H1 (cell line): ENCODE data around the gene KDM5A. TPM values are rescaled to one million over a fixed set of nuclear protein-coding genes. Genes with fewer than 3 reads are reported as not detected.

ENCODE experiments used
- CTCF ChIA-PET: fragments of 300-600 bp; sonication (Branson Sonifier 250); formaldehyde crosslinking; loops from one replicate; lab custom pipeline; 2021; ENCODE audit not compliant: partially characterized antibody; lab: Charles Lee
- POLR2A ChIA-PET: fragments of 300-600 bp; sonication (Branson Sonifier 250); formaldehyde crosslinking; loops from one replicate; lab custom pipeline; 2021; ENCODE audit warnings: inconsistent platforms; ENCODE audit not compliant: partially characterized antibody; lab: Charles Lee
- DNase-seq, 2 experiments: peaks; one replicate each; pipeline versions ENCODE4 v3.0.0 to v3.0.0-alpha.2; 2010 to 2022; ENCODE audit warnings: low spot score in 2 of 2, low read depth in 1 of 2, mixed read lengths in 1 of 2
- FAIRE-seq: peaks from 2 replicates; lab custom pipeline; 2011; peaks lifted over from hg19 to GRCh38; lab: Jason Lieb, UNC
- H2AFZ ChIP-seq: 2 replicates; pipeline ENCODE4 v1.8.1; 2012; ENCODE audit warnings: low read length, inconsistent platforms
- H2AK5ac ChIP-seq: 2 replicates; pipeline ENCODE4 v1.6.1; 2013; ENCODE audit warnings: low read depth, low read length
- H2BK120ac ChIP-seq: replicated peaks from 2 replicates; pipeline ENCODE3; 2013; ENCODE audit warnings: low read depth, low read length, inconsistent platforms
- H2BK12ac ChIP-seq: 2 replicates; pipeline ENCODE4 v1.6.1; 2013; ENCODE audit warnings: low read depth, low read length
- H2BK15ac ChIP-seq: 2 replicates; pipeline ENCODE4 v1.6.1; 2013; ENCODE audit warnings: low read length
- H2BK20ac ChIP-seq: 2 replicates; pipeline ENCODE4 v1.6.1; 2013; ENCODE audit warnings: low read length
- H2BK5ac ChIP-seq: 2 replicates; pipeline ENCODE4 v1.6.1; 2013; ENCODE audit warnings: low read depth, low read length
- H3K14ac ChIP-seq: 2 replicates; pipeline ENCODE4 v1.6.1; 2013; ENCODE audit warnings: inconsistent platforms; ENCODE audit not compliant: insufficient read length
- H3K18ac ChIP-seq: 2 replicates; pipeline ENCODE4 v1.6.1; 2013; ENCODE audit warnings: low read length; ENCODE audit errors: extremely low read depth
- H3K23ac ChIP-seq: 2 replicates; pipeline ENCODE4 v1.6.1; 2013; ENCODE audit warnings: inconsistent platforms; ENCODE audit not compliant: insufficient read length
- H3K23me2 ChIP-seq: 2 replicates; pipeline ENCODE4 v1.6.1; 2013; ENCODE audit warnings: low read depth, low read length
- H3K27ac ChIP-seq: 2 replicates; pipeline ENCODE4 v1.6.1; 2011; ENCODE audit warnings: low read depth, low read length, inconsistent platforms
- H3K27me3 ChIP-seq, 4 experiments: replicated peaks in 1 of 4; 1 replicate in 1 of 4; 2 replicates in 3 of 4; pipeline versions ENCODE4 v1.6.1 to v1.8.1; 2011 to 2013; ENCODE audit warnings: low read length in 3 of 4, mild to moderate bottlenecking in 3 of 4, inconsistent platforms in 2 of 4, mixed read lengths in 2 of 4, moderate library complexity in 1 of 4; ENCODE audit not compliant: control insufficient read depth in 3 of 4, insufficient read depth in 3 of 4; ENCODE audit errors: extremely low read depth in 1 of 4
- H3K36me3 ChIP-seq, 4 experiments: 2 replicates each; pipeline versions ENCODE4 v1.6.1 to v1.8.1; 2011 to 2013; ENCODE audit warnings: mild to moderate bottlenecking in 4 of 4, low read length in 3 of 4, moderate library complexity in 2 of 4, control low read depth in 1 of 4, inconsistent platforms in 1 of 4; ENCODE audit not compliant: insufficient read depth in 4 of 4, control insufficient read depth in 2 of 4
- H3K4ac ChIP-seq: replicated peaks from 2 replicates; pipeline ENCODE3; 2013; ENCODE audit warnings: low read length, low read depth, mixed read lengths, inconsistent platforms; ENCODE audit not compliant: insufficient read length
- H3K4me1 ChIP-seq, 4 experiments: replicated peaks in 1 of 4; 1 replicate in 1 of 4; 2 replicates in 3 of 4; pipeline versions ENCODE4 v1.6.1 to v1.8.1; 2011 to 2013; ENCODE audit warnings: low read length in 3 of 4, inconsistent platforms in 2 of 4, mixed read lengths in 1 of 4; ENCODE audit not compliant: insufficient read depth in 4 of 4, control insufficient read depth in 3 of 4
- H3K4me2 ChIP-seq, 2 experiments: 2 replicates each; pipeline versions ENCODE4 v1.6.1 to v1.8.1; 2011 to 2013; ENCODE audit warnings: low read depth in 2 of 2, low read length in 2 of 2, control low read depth in 1 of 2, inconsistent platforms in 1 of 2, mild to moderate bottlenecking in 1 of 2; ENCODE audit not compliant: insufficient read depth in 1 of 2
- H3K4me3 ChIP-seq, 4 experiments: fragments of 200-600, 300-600 bp in 1 of 4; sonication (generic), shearing (Covaris generic), sonication (Bioruptor Twin) in 1 of 4; 2 replicates each; pipeline versions ENCODE4 v1.5.1 to v1.8.1; 2011 to 2016; ENCODE audit warnings: low read length in 4 of 4, low read depth in 3 of 4, control low read depth in 2 of 4, inconsistent platforms in 2 of 4, mild to moderate bottlenecking in 2 of 4, mixed read lengths in 1 of 4, moderate library complexity in 1 of 4; ENCODE audit not compliant: insufficient read depth in 2 of 4; ENCODE audit errors: extremely low read depth in 1 of 4
- H3K56ac ChIP-seq: replicated peaks from 2 replicates; pipeline ENCODE3; 2013; ENCODE audit warnings: low read depth, mild to moderate bottlenecking, mixed read lengths, low read length, inconsistent platforms; ENCODE audit not compliant: insufficient read length
- H3K79me1 ChIP-seq: 2 replicates; pipeline ENCODE4 v1.6.1; 2013; ENCODE audit warnings: low read depth, low read length, control low read depth
- H3K79me2 ChIP-seq, 2 experiments: 2 replicates each; pipeline versions ENCODE4 v1.6.1 to v1.8.1; 2012 to 2013; ENCODE audit warnings: low read length in 2 of 2, mild to moderate bottlenecking in 2 of 2, inconsistent platforms in 1 of 2; ENCODE audit not compliant: insufficient read depth in 2 of 2, control insufficient read depth in 1 of 2
- H3K9ac ChIP-seq, 4 experiments: replicated peaks in 1 of 4; 1 replicate in 1 of 4; 2 replicates in 3 of 4; pipeline versions ENCODE4 v1.6.1 to v1.8.1; 2011 to 2013; ENCODE audit warnings: low read depth in 3 of 4, low read length in 3 of 4, control low read depth in 2 of 4, mild to moderate bottlenecking in 2 of 4, moderate library complexity in 2 of 4, inconsistent platforms in 1 of 4; ENCODE audit errors: extremely low read depth in 1 of 4
- H3K9me3 ChIP-seq, 2 experiments: 2 replicates each; pipeline versions ENCODE4 v1.6.1 to v1.8.1; 2012 to 2013; ENCODE audit warnings: mild to moderate bottlenecking in 2 of 2, moderate library complexity in 2 of 2, control low read depth in 1 of 2, inconsistent platforms in 1 of 2, low read depth in 1 of 2, low read length in 1 of 2, mixed read lengths in 1 of 2; ENCODE audit not compliant: insufficient read depth in 2 of 2
- H4K20me1 ChIP-seq, 2 experiments: replicated peaks in 1 of 2; 2 replicates each; pipeline versions ENCODE3 to v1.8.1; 2011 to 2013; ENCODE audit warnings: inconsistent platforms in 2 of 2, low read length in 2 of 2, mild to moderate bottlenecking in 1 of 2; ENCODE audit not compliant: insufficient read depth in 2 of 2, control insufficient read depth in 1 of 2
- H4K5ac ChIP-seq: 2 replicates; pipeline ENCODE4 v1.6.1; 2013; ENCODE audit warnings: low read length, low read depth, mixed read lengths, inconsistent platforms; ENCODE audit not compliant: insufficient read length
- H4K8ac ChIP-seq: 2 replicates; pipeline ENCODE4 v1.8.0; 2013; ENCODE audit warnings: mild to moderate bottlenecking, moderate library complexity, low read length, inconsistent platforms; ENCODE audit not compliant: insufficient read depth; ENCODE audit errors: extremely low read depth
- H4K91ac ChIP-seq: replicated peaks from 2 replicates; pipeline ENCODE3; 2013; ENCODE audit warnings: low read length, mixed read lengths, inconsistent platforms; ENCODE audit not compliant: insufficient read length
- CEBPB ChIP-seq: IDR thresholded peaks from 2 replicates; pipeline ENCODE4 v1.6.1; 2012; ENCODE audit warnings: low read depth, low read length
- CHD2 ChIP-seq: IDR thresholded peaks from 2 replicates; pipeline ENCODE4 v1.6.1; 2012; ENCODE audit warnings: low read length, improper control_type of control experiment
- POLR2A ChIP-seq, 2 experiments: IDR thresholded peaks; 1 replicate in 1 of 2; 2 replicates in 1 of 2; pipeline ENCODE4 v1.6.1; 2011; ENCODE audit warnings: low read depth in 2 of 2, low read length in 2 of 2, mild to moderate bottlenecking in 2 of 2; ENCODE audit errors: control extremely low read depth in 1 of 2
- RBBP5 ChIP-seq: IDR thresholded peaks from 2 replicates; pipeline ENCODE4 v1.7.1; 2012; ENCODE audit warnings: low read depth, mild to moderate bottlenecking, inconsistent platforms, low read length, moderate library complexity, borderline replicate concordance
- SAP30 ChIP-seq: fragments of 300-600 bp; sonication (generic); IDR thresholded peaks from 2 replicates; pipeline ENCODE4 v1.7.1; 2012; ENCODE audit warnings: low read length, moderate library complexity, mild to moderate bottlenecking, inconsistent platforms; ENCODE audit not compliant: insufficient read depth, insufficient replicate concordance
- SIX5 ChIP-seq: IDR thresholded peaks from 2 replicates; pipeline ENCODE4 v1.6.1; 2011; ENCODE audit warnings: mild to moderate bottlenecking, low read depth, low read length
- SP4 ChIP-seq: IDR thresholded peaks from 2 replicates; pipeline ENCODE4 v1.6.1; 2012; ENCODE audit warnings: low read length, inconsistent platforms
- TAF1 ChIP-seq: IDR thresholded peaks from 2 replicates; pipeline ENCODE4 v1.6.1; 2011; ENCODE audit warnings: mild to moderate bottlenecking, low read depth, low read length
- TBP ChIP-seq: IDR thresholded peaks from 2 replicates; pipeline ENCODE4 v1.6.1; 2011; ENCODE audit warnings: low read depth, low read length, improper control_type of control experiment
- WGBS, 2 experiments: shearing (Covaris generic) in 1 of 2; methylation state at CpG; one replicate each; pipeline versions ENCODE4 v1.1.6 to v1.1.7; 2013 to 2015; ENCODE audit warnings: low lambda C conversion rate in 2 of 2, mixed read lengths in 2 of 2, inconsistent platforms in 1 of 2, low coverage in 1 of 2, missing lambda C conversion rate in 1 of 2; ENCODE audit not compliant: insufficient replicate concordance in 2 of 2, insufficient coverage in 1 of 2, insufficient read length in 1 of 2; ENCODE audit errors: extremely low coverage in 1 of 2, missing lambda C conversion rate in 1 of 2; 5-methylcytosine and 5-hydroxymethylcytosine counted together
- polyA plus RNA-seq, 7 experiments: library from polyadenylated mRNA; depleted of rRNA in 3 of 7; stranded (reverse) in 5 of 7; unstranded in 2 of 7; fragments of >200 nt in 5 of 7; fragments of 200-250 nt in 2 of 7; gene quantifications; 1 replicate in 5 of 7; 2 replicates in 1 of 7; 4 replicates in 1 of 7; pipeline versions ENCODE4 v1.2.1 to v1.2.3, GENCODE V29; 2011 to 2013; ENCODE audit warnings: missing spikeins in 2 of 7, mixed read lengths in 2 of 7
- total RNA-seq: library from RNA; stranded (reverse); fragmentation: NEBNext Ultra II Directional; extraction: Animal tissue kit (Norgen Biotek cat#: 25700); gene quantifications from 2 replicates; pipeline ENCODE4 v1.2.1, GENCODE V29; 2021
- TF ChIP-seq, protein P1 (sequence below): IDR thresholded peaks from 2 replicates; pipeline ENCODE4 v1.6.1; 2012; ENCODE audit warnings: low read length, inconsistent platforms

Gene KDM5A
- total and polyA plus RNA-seq, 2 of the 8 experiments (the other 6 are each of a cell fraction or from before 2014, with no cell fraction given) = 6.3 to 36.9 TPM

DNA sequence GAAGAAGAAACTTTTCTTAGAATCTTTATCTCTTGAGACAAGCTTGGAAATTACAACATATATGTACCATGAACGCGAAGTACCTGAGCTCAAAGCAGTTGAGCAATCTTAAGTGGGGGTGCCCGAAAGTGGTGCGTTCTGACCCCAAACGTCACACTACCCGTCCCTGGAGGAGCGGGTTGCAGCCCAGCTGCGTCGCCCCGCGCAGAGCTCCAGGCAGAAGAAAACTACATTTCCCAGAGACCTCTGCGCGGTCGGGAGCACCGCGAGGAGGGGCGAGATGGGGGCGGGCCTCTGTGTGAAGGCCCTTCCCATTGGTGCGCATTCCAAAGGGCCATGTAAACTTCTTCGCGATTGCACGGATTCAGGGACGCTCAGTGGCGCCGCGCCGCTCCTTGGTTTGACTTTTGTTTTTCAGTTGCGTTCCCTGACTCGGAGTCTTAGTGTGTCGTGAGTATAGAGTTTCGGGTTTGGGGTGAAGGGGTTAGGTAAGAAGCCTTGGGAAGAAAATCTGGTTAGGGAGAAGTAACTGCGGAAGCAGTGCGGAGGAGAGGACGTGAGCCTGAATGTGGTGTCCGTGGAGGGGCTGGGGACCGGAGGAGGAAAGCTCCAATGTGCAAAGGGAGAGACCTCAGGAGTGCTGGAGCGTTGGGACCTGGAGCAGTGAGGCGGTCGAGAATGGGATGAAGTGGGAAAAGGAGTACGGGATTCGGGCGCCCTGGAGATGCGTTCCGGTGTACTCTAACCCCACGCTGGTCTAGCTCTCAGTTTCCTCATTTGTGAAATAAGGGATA is 12.3 kb upstream of the KDM5A start, which contains the start of gene CCDC77:
TSS of gene CCDC77 (plus strand) at position 410 of the 794 bp plus-strand sequence. CDS start 7,740 bp downstream, outside the sequence.
- peak within 1 kb of the TSS; percentile 75 to 96 (median 84) for H3K9ac ChIP-seq
- H4K8ac ChIP-seq = peak within 1 kb of the TSS; percentile 81; the same call in 1 of the 2 replicates
- H2AFZ ChIP-seq = peak within 1 kb of the TSS; percentile 47
- H4K91ac ChIP-seq = no peak within 1 kb of the TSS
- WGBS, 2 experiments = 0% methylated on average over 45 of the region's 45 CpGs; no CpG with 5 or more reads in 1 of the 2 experiments
- H2BK5ac ChIP-seq = peak within 1 kb of the TSS; percentile 71
- peak within 1 kb of the TSS; percentile 70; the same call in 1 of the 2 replicates for H2BK12ac ChIP-seq
- H3K4me2 ChIP-seq = peak within 1 kb of the TSS; percentile 79 to 82
- peak within 1 kb of the TSS; percentile 54 for H3K27ac ChIP-seq
- H2AK5ac ChIP-seq = no peak within 1 kb of the TSS
- FAIRE-seq (peak; percentile 55), DNase-seq (peak; percentile 80 to 96)
- no peak within 1 kb of the TSS for H2BK120ac ChIP-seq
- H3K4me1 ChIP-seq = no peaks in the 10 kb centered on the region; a peak in 1 of 7 replicates
- H3K14ac ChIP-seq = no peak within 1 kb of the TSS
- H3K27me3 ChIP-seq = no peaks in the 10 kb centered on the region
- H2BK20ac ChIP-seq = no peak within 1 kb of the TSS
- no peak within 1 kb of the TSS for H3K23ac ChIP-seq
- no peak within 1 kb of the TSS for H3K4ac ChIP-seq
- no peaks in the 10 kb centered on the region for H3K9me3 ChIP-seq
- H3K56ac ChIP-seq = no peak within 1 kb of the TSS
- H4K20me1 ChIP-seq = peaks cover 0 to 3% of the 10 kb centered on the region in 2 experiments
- peak within 1 kb of the TSS; percentile 80; the same call in 1 of the 2 replicates for H3K18ac ChIP-seq
- H3K23me2 ChIP-seq = 0 out of 2 replicates have a peak, but pooled peaks cover 3% of the 10 kb centered on the region
- peaks cover 0 to 37% of the 10 kb centered on the region in 2 experiments; a peak in 3 of 4 replicates for H3K79me2 ChIP-seq
- H3K36me3 ChIP-seq = peaks cover 2 to 12% (median 4%) of the 10 kb centered on the region in 4 experiments; a peak in 6 of 8 replicates
- no peak within 1 kb of the TSS for H4K5ac ChIP-seq
- ChIA-PET POLR2A (interaction anchor here (0.6 to 5.0 kb wide), 9 partner anchors 10 to 50 kb away, joined by 3 to 73 read pairs (median 4); partner anchors contain the start of gene KDM5A), CTCF (interaction anchor here (0.7 to 1.7 kb wide), 6 partner anchors 12 to 144 kb away, joined by 3 to 5 read pairs (median 4); partner anchors contain the start of gene KDM5A)
- H3K79me1 ChIP-seq = peaks cover 4% of the 10 kb centered on the region
- H2BK15ac ChIP-seq = no peak within 1 kb of the TSS
- H3K4me3 ChIP-seq = peak within 1 kb of the TSS; percentile 81 to 99 (median 86)
- peak; percentile 86 for TF ChIP-seq SIX5
- TF ChIP-seq SAP30 = no peak
- TF ChIP-seq CEBPB = peak; percentile 62; the same call in 1 of the 2 replicates
- peak; percentile 80 for TF ChIP-seq TBP
- peak; percentile 45 to 91 for TF ChIP-seq POLR2A (IDR thresholded peaks at IDR 0.05; ENCODE audit: control extremely low read depth in 1 of 2, low read depth in 2 of 2, low read length in 2 of 2)
- peak; percentile 83 for TF ChIP-seq TAF1
- TF ChIP-seq, protein P1, sequence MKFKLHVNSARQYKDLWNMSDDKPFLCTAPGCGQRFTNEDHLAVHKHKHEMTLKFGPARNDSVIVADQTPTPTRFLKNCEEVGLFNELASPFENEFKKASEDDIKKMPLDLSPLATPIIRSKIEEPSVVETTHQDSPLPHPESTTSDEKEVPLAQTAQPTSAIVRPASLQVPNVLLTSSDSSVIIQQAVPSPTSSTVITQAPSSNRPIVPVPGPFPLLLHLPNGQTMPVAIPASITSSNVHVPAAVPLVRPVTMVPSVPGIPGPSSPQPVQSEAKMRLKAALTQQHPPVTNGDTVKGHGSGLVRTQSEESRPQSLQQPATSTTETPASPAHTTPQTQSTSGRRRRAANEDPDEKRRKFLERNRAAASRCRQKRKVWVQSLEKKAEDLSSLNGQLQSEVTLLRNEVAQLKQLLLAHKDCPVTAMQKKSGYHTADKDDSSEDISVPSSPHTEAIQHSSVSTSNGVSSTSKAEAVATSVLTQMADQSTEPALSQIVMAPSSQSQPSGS = no peak
- peak; percentile 98 for TF ChIP-seq CHD2
- peak; percentile 43; the same call in 1 of the 2 replicates for TF ChIP-seq RBBP5
- peak; percentile 78 for TF ChIP-seq SP4
